HepG2 (cell line): Measurements from ENCODE around the gene UGT1A3. TPM values are rescaled to one million over a fixed set of nuclear protein-coding genes. Genes with fewer than 3 reads are reported as not detected.

ENCODE experiments used
- ATAC-seq: fragments of 200-7000 bp; cut with Tn5 transposase; 3 replicates; pipeline ENCODE4 v1.9.1; 2020; ENCODE audit warnings: mild to moderate bottlenecking, moderate library complexity
- BruUV-seq: library from RNA; stranded (reverse); fragments of 400-500 nt; replicated peaks from 2 replicates; lab custom pipeline; 2021; lab: Mats Ljungman, UMichigan
- CTCF ChIA-PET: fragments of 300-600 bp; formaldehyde crosslinking; extraction: SDS; loops from one replicate; lab custom pipeline; 2021; ENCODE audit warnings: low total read pairs, inconsistent platforms, low intra/inter-chr PET ratio; lab: Yijun Ruan, JAX
- POLR2A ChIA-PET: fragments of 350-600 bp; sonication (Branson Sonifier 250); formaldehyde crosslinking; loops from one replicate; lab custom pipeline; 2020; ENCODE audit warnings: antibody characterized with exemption, inconsistent platforms; lab: Yijun Ruan, JAX
- DNase-seq: peaks from one replicate; pipeline ENCODE4 v3.0.0-alpha.2; 2015; ENCODE audit warnings: low spot score
- FAIRE-seq: peaks from 3 replicates; lab custom pipeline; 2011; peaks lifted over from hg19 to GRCh38; lab: Jason Lieb, UNC
- H2AFZ ChIP-seq: one replicate; pipeline ENCODE4 v1.6.1; 2011; ENCODE audit warnings: low read length, inconsistent platforms
- H3K27ac ChIP-seq: fragments of 300-600 bp; 3 replicates; pipeline ENCODE4 v1.8.0; 2011; ENCODE audit warnings: mixed run types, mild to moderate bottlenecking, mixed read lengths, low read length, inconsistent platforms; ENCODE audit not compliant: insufficient read depth; ENCODE audit errors: extremely low read length
- H3K27me3 ChIP-seq, 2 experiments: fragments of 200-600 bp in 1 of 2; 2 replicates in 1 of 2; 3 replicates in 1 of 2; pipeline versions ENCODE4 v1.6.0 to v1.8.0; 2011; ENCODE audit warnings: low read length in 2 of 2, mild to moderate bottlenecking in 2 of 2, moderate library complexity in 2 of 2, inconsistent platforms in 1 of 2; ENCODE audit not compliant: insufficient read depth in 2 of 2, control insufficient read depth in 1 of 2
- H3K36me3 ChIP-seq, 2 experiments: fragments of 200-600 bp in 1 of 2; replicated peaks in 1 of 2; 2 replicates in 1 of 2; 3 replicates in 1 of 2; pipeline versions ENCODE4 v1.5.1 to v1.8.0; 2011; ENCODE audit warnings: low read length in 2 of 2, inconsistent platforms in 1 of 2; ENCODE audit not compliant: insufficient read depth in 2 of 2, control insufficient read depth in 1 of 2
- H3K4me1 ChIP-seq: 2 replicates; pipeline ENCODE4 v1.5.1; 2012; ENCODE audit warnings: low read length, inconsistent platforms; ENCODE audit not compliant: insufficient read depth
- H3K4me2 ChIP-seq: 2 replicates; pipeline ENCODE4 v1.6.0; 2011; ENCODE audit warnings: low read depth, low read length, inconsistent platforms
- H3K4me3 ChIP-seq, 3 experiments: fragments of 200-600 bp in 1 of 3; sonication (generic), shearing (Covaris generic) in 1 of 3; replicated peaks in 1 of 3; 2 replicates each; pipeline ENCODE4 v1.5.1; 2011 to 2016; ENCODE audit warnings: low read length in 3 of 3, inconsistent platforms in 2 of 3, low read depth in 2 of 3, mild to moderate bottlenecking in 2 of 3, control low read depth in 1 of 3, mixed read lengths in 1 of 3; ENCODE audit not compliant: insufficient read depth in 1 of 3
- H3K79me2 ChIP-seq: one replicate; pipeline ENCODE4 v1.6.1; 2011; ENCODE audit warnings: low read length, inconsistent platforms; ENCODE audit not compliant: insufficient read depth
- H3K9ac ChIP-seq: 2 replicates; pipeline ENCODE4 v1.6.0; 2011; ENCODE audit warnings: mild to moderate bottlenecking, low read depth, low read length, inconsistent platforms; ENCODE audit not compliant: insufficient read depth
- H3K9me3 ChIP-seq: 2 replicates; pipeline ENCODE4 v1.5.1; 2012; ENCODE audit warnings: mild to moderate bottlenecking, low read length
- H4K20me1 ChIP-seq: 2 replicates; pipeline ENCODE4 v1.6.0; 2011; ENCODE audit warnings: inconsistent platforms, mild to moderate bottlenecking, low read length, moderate library complexity; ENCODE audit not compliant: insufficient read depth
- ELF4 ChIP-seq: sonication (generic); formaldehyde crosslinking; IDR thresholded peaks from 2 replicates; pipeline ENCODE4 v1.5.0; 2020; ENCODE audit warnings: missing genetic modification reagents, mild to moderate bottlenecking, moderate library complexity, borderline replicate concordance
- HCFC1 ChIP-seq: fragments of 150-350 bp; IDR thresholded peaks from 2 replicates; pipeline ENCODE4 v1.6.1; 2014; ENCODE audit warnings: low read depth, low read length
- MAFK ChIP-seq, 2 experiments: IDR thresholded peaks in 1 of 2; conservative IDR thresholded peaks in 1 of 2; 2 replicates each; pipeline ENCODE4 v1.6.1; 2011; ENCODE audit warnings: improper control_type of control experiment in 2 of 2, low read length in 2 of 2
- RARG ChIP-seq: sonication (generic); formaldehyde crosslinking; IDR thresholded peaks from 2 replicates; pipeline ENCODE4 v1.4.0; 2020; ENCODE audit warnings: low read depth, mild to moderate bottlenecking, missing genetic modification reagents
- STAT5B ChIP-seq: sonication (generic); formaldehyde crosslinking; IDR thresholded peaks from 2 replicates; pipeline ENCODE4 v1.4.0; 2020; ENCODE audit warnings: missing genetic modification reagents
- TMF1 ChIP-seq: sonication (generic); formaldehyde crosslinking; IDR thresholded peaks from 2 replicates; pipeline ENCODE4 v1.8.1; 2022; ENCODE audit warnings: low read depth, missing genetic modification reagents
- ZNF362 ChIP-seq: sonication (generic); formaldehyde crosslinking; IDR thresholded peaks from 2 replicates; pipeline ENCODE4 v1.4.0; 2020; ENCODE audit warnings: missing genetic modification reagents, mild to moderate bottlenecking, borderline replicate concordance
- ZNF841 ChIP-seq: sonication (generic); formaldehyde crosslinking; IDR thresholded peaks from 2 replicates; pipeline ENCODE4 v1.8.1; 2023; ENCODE audit warnings: missing genetic modification reagents, borderline replicate concordance
- WGBS: methylation state at CpG from one replicate; pipeline ENCODE4 v1.1.6; 2017; ENCODE audit warnings: low lambda C conversion rate; 5-methylcytosine and 5-hydroxymethylcytosine counted together
- in situ Hi-C: cut with HindIII; loops from 2 replicates; pipeline ENCODE4 v1.10.0; 2017; ENCODE audit warnings: low pct_unique_long_range_greater_than_20kb; ENCODE audit not compliant: extremely low pct_ligation_motif_present
- intact Hi-C: fragments of 100-400 bp; cut with micrococcal nuclease; formaldehyde crosslinking; loops from one replicate; pipeline ENCODE4 v1.10.0; 2022; ENCODE audit not compliant: unreplicated experiment
- polyA plus RNA-seq, 8 experiments: library from polyadenylated mRNA; depleted of rRNA in 3 of 8; stranded (reverse) in 7 of 8; unstranded in 1 of 8; fragments of >200 nt; fragmentation: Illumina TruSeq in 4 of 8; extraction: Trizol in 4 of 8; gene quantifications; 2 replicates each; pipeline versions ENCODE4 v1.2.1 to v1.2.3, GENCODE V29; 2011 to 2016; ENCODE audit warnings: low read depth in 4 of 8, missing spikeins in 1 of 8, mixed read lengths in 1 of 8; ENCODE audit not compliant: insufficient read depth in 1 of 8
- total RNA-seq, 5 experiments: library from RNA; depleted of rRNA; stranded (reverse); fragments of >200 nt; fragmentation: Illumina TruSeq; extraction: Trizol; gene quantifications; 2 replicates each; pipeline ENCODE4 v1.2.3, GENCODE V29; 2016; ENCODE audit warnings: low read depth in 1 of 5

Gene UGT1A3
- total and polyA plus RNA-seq, 2 of the 13 experiments (the other 11 are each of a cell fraction or from before 2014, with no cell fraction given): not detected

GRCh38 chr2:233811087-233811486, 82.2 kb downstream of the UGT1A3 start:
- ATAC-seq: no peak
- Histone ChIP-seq H2AFZ (no peak overlapping the region), H3K4me1 (no peaks in the 10 kb centered on the region), H4K20me1 (no peaks in the 10 kb centered on the region), H3K4me3 (no peak overlapping the region), H3K27ac (no peak overlapping the region), H3K9ac (no peak overlapping the region), H3K9me3 (no peaks in the 10 kb centered on the region), H3K27me3 (peaks cover 0 to 38% of the 10 kb centered on the region in 2 experiments; a peak in 3 of 5 replicates), H3K4me2 (no peak overlapping the region), H3K36me3 (no peaks in the 10 kb centered on the region), H3K79me2 (no peaks in the 10 kb centered on the region)
- in situ Hi-C loops: no loop called here
- CTCF ChIA-PET: no interaction called here
- intact Hi-C loops: no loop called here
- no TSS peak for BruUV-seq
- POLR2A ChIA-PET: no interaction called here
- WGBS: 42% methylated on average over 4 of the region's 4 CpGs
- TF ChIP-seq HCFC1 (no peak), TMF1 (CRISPR knock-in tag) (no peak), ZNF841 (CRISPR knock-in tag) (no peak), ELF4 (CRISPR knock-in tag) (no peak), STAT5B (no peak), MAFK (conservative IDR thresholded peaks at IDR 0.05 in 1 of 2, IDR thresholded peaks at IDR 0.05 in 1 of 2; ENCODE audit: low read length in 2 of 2) (no peak)
- FAIRE-seq: no peak
- no peak for DNase-seq

- 65% methylated on average over 5 of the region's 8 CpGs for WGBS
- H2AFZ ChIP-seq: no peak overlapping the region
- DNase-seq (no peak), ATAC-seq (no peak), FAIRE-seq (no peak)
- BruUV-seq: no TSS peak
- POLR2A ChIA-PET: no interaction called here
- intact Hi-C loops (no loop called here), in situ Hi-C loops (no loop called here)
- peaks cover 0 to 43% of the 10 kb centered on the region in 2 experiments; a peak in 3 of 5 replicates for H3K27me3 ChIP-seq
- no peak for TF ChIP-seq ZNF362 (CRISPR knock-in tag)
- no peak for TF ChIP-seq RARG (CRISPR knock-in tag)
- H3K27ac ChIP-seq: no peak overlapping the region
- no peaks in the 10 kb centered on the region for H3K79me2 ChIP-seq
- H3K9me3 ChIP-seq: no peaks in the 10 kb centered on the region
- CTCF ChIA-PET: no interaction called here
- no peak overlapping the region for H3K4me3 ChIP-seq
- 0 out of 2 replicates have a peak, but pooled peaks cover 2% of the 10 kb centered on the region for H3K4me1 ChIP-seq
- no peak overlapping the region for H3K4me2 ChIP-seq
- no peaks in the 10 kb centered on the region for H3K36me3 ChIP-seq
- no peak overlapping the region for H3K9ac ChIP-seq
- no peaks in the 10 kb centered on the region for H4K20me1 ChIP-seq
Measured at GRCh38 chr2:233811732-233812131, 82.9 kb downstream of the UGT1A3 start.
